Panc1 (cell line): ENCODE measurements around the gene ZC3H7A. TPM values are rescaled to one million over a fixed set of nuclear protein-coding genes. Genes with fewer than 3 reads are reported as not detected.

Experiments
- ATAC-seq: fragments of 200-7000 bp; cut with Tn5 transposase; 2 replicates; pipeline ENCODE4 v1.9.1; 2020; ENCODE audit warnings: mild to moderate bottlenecking, moderate library complexity
- BruUV-seq: library from RNA; stranded (reverse); fragments of 400-500 nt; replicated peaks from 2 replicates; lab custom pipeline; 2021; lab: Mats Ljungman, UMichigan
- CTCF ChIA-PET: fragments of 300-600 bp; sonication (Branson Sonifier 250); formaldehyde crosslinking; loops from one replicate; lab custom pipeline; 2022; ENCODE audit warnings: antibody characterized with exemption; lab: Charles Lee
- POLR2A ChIA-PET: fragments of 300-600 bp; sonication (Branson Sonifier 250); formaldehyde crosslinking; loops from one replicate; lab custom pipeline; 2022; ENCODE audit warnings: antibody characterized with exemption; lab: Charles Lee
- DNase-seq: peaks from one replicate; pipeline ENCODE4 v3.0.0-alpha.2; 2010; ENCODE audit warnings: low read depth, low spot score
- H3K27ac ChIP-seq: 2 replicates; pipeline ENCODE4 v1.5.1; 2011; ENCODE audit warnings: mild to moderate bottlenecking, low read length, inconsistent platforms
- H3K27me3 ChIP-seq: fragments of 200-500 bp; sonication (Bioruptor generic); 2 replicates; pipeline ENCODE4 v1.6.0; 2014; ENCODE audit warnings: low read length, inconsistent platforms; ENCODE audit not compliant: control insufficient read depth, insufficient read depth
- H3K36me3 ChIP-seq: fragments of 200-500 bp; sonication (Bioruptor generic); 2 replicates; pipeline ENCODE4 v1.5.1; 2014; ENCODE audit warnings: inconsistent platforms, mild to moderate bottlenecking, low read length, moderate library complexity; ENCODE audit not compliant: control insufficient read depth, insufficient read depth
- H3K4me1 ChIP-seq: 2 replicates; pipeline ENCODE4 v1.5.1; 2011; ENCODE audit warnings: inconsistent platforms, mild to moderate bottlenecking, low read length, moderate library complexity; ENCODE audit not compliant: control insufficient read depth, insufficient read depth
- H3K4me3 ChIP-seq, 2 experiments: 2 replicates each; pipeline ENCODE4 v1.5.1; 2011 to 2012; ENCODE audit warnings: low read depth in 2 of 2, low read length in 2 of 2, mild to moderate bottlenecking in 2 of 2, inconsistent platforms in 1 of 2, moderate library complexity in 1 of 2
- H3K9me3 ChIP-seq: fragments of 200-500 bp; sonication (Bioruptor generic); 2 replicates; pipeline ENCODE4 v1.5.1; 2014; ENCODE audit warnings: low read depth, mild to moderate bottlenecking, inconsistent platforms, low read length, moderate library complexity; ENCODE audit not compliant: control insufficient read depth, insufficient read depth
- CTCF ChIP-seq: fragments of 450-650 bp; IDR thresholded peaks from 2 replicates; pipeline ENCODE4 v1.5.1; 2017; ENCODE audit warnings: mild to moderate bottlenecking
- POLR2AphosphoS5 ChIP-seq: IDR thresholded peaks from 2 replicates; pipeline ENCODE4 v1.6.1; 2012; ENCODE audit warnings: mild to moderate bottlenecking, low read depth, low read length, moderate library complexity
- REST ChIP-seq, 2 experiments: IDR thresholded peaks; 2 replicates each; pipeline ENCODE4 v1.6.1; 2011 to 2012; ENCODE audit warnings: low read depth in 2 of 2, control low read depth in 1 of 2, low read length in 1 of 2, mild to moderate bottlenecking in 1 of 2, moderate library complexity in 1 of 2; ENCODE audit not compliant: insufficient read depth in 1 of 2
- SIN3A ChIP-seq: IDR thresholded peaks from 2 replicates; pipeline ENCODE4 v1.6.1; 2012; ENCODE audit warnings: low read depth, mild to moderate bottlenecking, low read length, moderate library complexity, borderline replicate concordance; ENCODE audit not compliant: insufficient read depth
- TCF7L2 ChIP-seq: IDR thresholded peaks from 2 replicates; pipeline ENCODE4 v1.6.1; 2011; ENCODE audit warnings: mild to moderate bottlenecking, low read depth, low read length, inconsistent platforms
- in situ Hi-C: cut with HindIII; loops from 2 replicates; pipeline ENCODE4 v1.10.0; 2016; ENCODE audit warnings: low sequenced_read_pairs, low pct_unique_long_range_greater_than_20kb
- intact Hi-C: fragments of 100-400 bp; cut with micrococcal nuclease; formaldehyde crosslinking; loops from one replicate; pipeline ENCODE4 v1.10.0; 2022; ENCODE audit not compliant: unreplicated experiment
- total RNA-seq: library from RNA; stranded (reverse); gene quantifications from one replicate; pipeline ENCODE4 v1.2.1, GENCODE V29; 2021; ENCODE audit not compliant: unreplicated experiment

Gene ZC3H7A
- total RNA-seq, 1 experiment from 2014 or later = 52.3 TPM

DNA sequence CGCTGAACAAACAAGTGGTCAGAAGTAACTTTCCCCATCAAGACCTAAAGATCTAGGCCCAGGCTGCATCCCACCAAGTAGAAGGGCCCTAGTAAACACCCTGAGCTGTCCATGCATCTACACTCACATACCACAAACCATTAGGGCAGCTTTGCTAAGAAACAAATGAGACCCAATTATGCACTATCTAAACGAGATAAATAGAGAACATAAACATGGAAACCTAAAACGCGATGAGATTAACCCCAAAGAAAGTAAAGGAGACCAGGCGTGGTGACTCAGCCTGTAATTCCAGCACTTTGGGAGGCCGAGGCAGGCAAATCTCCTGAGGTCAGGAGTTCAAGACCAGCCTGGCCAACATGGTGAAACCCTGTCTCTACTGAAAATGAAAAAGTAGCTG is 60.2 kb downstream of the ZC3H7A start:
- peaks cover 12% of the 10 kb centered on the region for H3K4me1 ChIP-seq
- no peaks in the 10 kb centered on the region for H3K27me3 ChIP-seq
- TF ChIP-seq TCF7L2 (no peak), CTCF (no peak), POLR2AphosphoS5 (no peak), REST (IDR thresholded peaks at IDR 0.05; ENCODE audit: insufficient read depth in 1 of 2, low read depth in 2 of 2, low read length in 1 of 2) (no peak), SIN3A (no peak)
- ATAC-seq = no peak
- no peaks in the 10 kb centered on the region for H3K9me3 ChIP-seq
- no TSS peak for BruUV-seq
- H3K36me3 ChIP-seq = peaks cover 24% of the 10 kb centered on the region
- ChIA-PET CTCF (no interaction called here), POLR2A (no interaction called here)
- DNase-seq = no peak
- in situ Hi-C loops = no loop called here
- no peak overlapping the region for H3K4me3 ChIP-seq
- H3K27ac ChIP-seq = no peak overlapping the region
- intact Hi-C loops = no loop called here

- POLR2A ChIA-PET = interaction anchor here (0.6 kb wide), 1 partner anchor 68 kb away, joined by 9 read pairs; no protein-coding TSS in a partner anchor
- H3K4me1 ChIP-seq = peaks cover 7% of the 10 kb centered on the region
- TF ChIP-seq CTCF (no peak), TCF7L2 (no peak), REST (IDR thresholded peaks at IDR 0.05; ENCODE audit: insufficient read depth in 1 of 2, low read depth in 2 of 2, low read length in 1 of 2) (no peak), POLR2AphosphoS5 (no peak), SIN3A (no peak)
- H3K4me3 ChIP-seq = no peak overlapping the region
- no peak overlapping the region for H3K27ac ChIP-seq
- no TSS peak for BruUV-seq
- no peak for ATAC-seq
- intact Hi-C loops (no loop called here), in situ Hi-C loops (no loop called here)
- DNase-seq = no peak
- no peaks in the 10 kb centered on the region for H3K27me3 ChIP-seq
- H3K9me3 ChIP-seq = no peaks in the 10 kb centered on the region
- CTCF ChIA-PET = no interaction called here
- H3K36me3 ChIP-seq = peaks cover 24% of the 10 kb centered on the region
Observed at GRCh38 chr16:11735787-11736186, 61.3 kb downstream of the ZC3H7A start.
